Activated gamma-delta T cell treated with Interleukin-2 at 50 U/mL for 16 hours (primary cell): ENCODE results near the gene SRRT.
"Not testable (repeated sequence)": the region's sequence is repeated elsewhere in the genome, so short reads cannot be mapped to it uniquely, and the experiment has no call there.

ENCODE experiments used
- DNase-seq: peaks from one replicate; pipeline ENCODE4 v3.0.0-alpha.2; 2020

Gene SRRT

DNA sequence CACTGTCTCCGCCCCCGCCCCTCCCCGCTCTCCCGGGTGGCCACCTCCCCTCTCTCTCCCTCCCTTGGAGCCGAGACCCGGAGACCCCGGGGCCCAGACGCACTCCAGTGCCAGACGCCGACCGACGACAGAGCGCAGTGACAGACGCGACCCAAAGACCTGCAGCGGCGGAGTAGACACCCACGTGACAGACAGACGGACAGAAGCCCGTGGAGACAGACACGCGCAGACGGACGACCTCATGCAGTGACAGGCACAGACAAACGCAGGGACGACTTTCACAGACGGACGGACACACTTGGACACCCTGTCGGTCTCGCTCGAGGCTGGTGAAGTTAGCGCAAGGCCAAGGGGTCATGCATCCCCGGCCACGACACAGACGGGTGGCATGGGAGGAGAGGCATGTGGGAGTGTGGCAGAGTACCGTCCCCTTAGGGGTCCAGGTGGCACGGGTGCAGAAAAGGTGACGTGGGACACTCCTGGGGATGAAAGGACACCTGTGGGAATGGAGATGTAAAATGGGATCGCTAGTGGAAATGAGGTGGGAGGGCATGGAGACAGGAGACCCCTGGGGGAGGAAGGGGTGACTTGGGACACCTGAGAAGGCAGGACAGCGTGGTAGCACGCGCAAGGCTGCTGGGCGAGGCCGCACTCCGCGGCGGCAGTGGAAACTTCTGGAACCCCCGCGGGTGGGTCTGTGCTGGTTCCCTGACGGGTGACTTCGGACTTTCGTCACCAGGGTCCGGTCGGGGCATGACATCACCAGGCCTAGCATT is 21.2 kb downstream of the SRRT start:
- no peak for DNase-seq

DNA sequence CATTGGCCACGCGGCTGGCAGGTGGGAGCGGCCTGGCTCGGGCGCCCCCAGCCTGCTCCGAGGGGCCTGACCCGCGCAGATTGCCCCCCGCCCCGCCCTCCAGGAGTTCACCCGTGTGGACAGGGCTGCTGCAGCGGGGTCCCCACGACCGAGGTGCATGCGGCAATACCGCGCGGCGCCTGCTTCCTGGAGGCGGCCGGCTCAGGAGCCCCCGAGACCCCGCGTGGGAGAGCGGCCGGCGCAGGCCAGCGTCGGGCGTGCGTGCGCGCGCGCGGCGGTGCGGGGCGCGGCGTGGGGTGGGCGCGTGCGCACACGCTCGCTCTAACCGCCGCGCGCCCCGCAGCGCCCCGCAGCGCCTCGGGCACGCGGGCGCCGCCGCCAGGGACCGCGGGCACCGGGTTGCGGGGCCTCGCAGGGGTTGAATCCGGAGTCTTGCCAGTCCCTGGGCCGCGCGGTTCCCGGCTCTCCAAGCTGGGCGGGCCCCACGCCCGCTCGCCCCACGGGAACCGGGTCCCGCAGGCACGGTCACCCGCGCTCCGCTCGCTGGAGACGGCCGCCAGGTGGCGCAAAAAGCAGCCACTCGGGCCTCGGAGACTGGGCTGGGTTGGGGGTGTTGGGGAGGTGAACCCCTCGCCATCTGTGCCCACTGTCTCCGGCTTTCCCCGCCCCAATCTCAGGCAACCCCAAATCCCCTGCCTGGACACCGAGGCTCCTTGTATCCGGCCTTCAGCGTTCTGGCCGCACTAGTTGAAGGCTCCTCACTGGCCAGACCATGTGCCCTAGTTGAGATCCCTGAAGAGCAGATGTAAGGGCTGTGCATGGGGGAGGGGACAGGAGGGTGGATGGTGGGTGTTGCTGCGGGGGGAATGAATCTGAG is 22.1 kb downstream of the SRRT start:
- DNase-seq = no peak

DNA sequence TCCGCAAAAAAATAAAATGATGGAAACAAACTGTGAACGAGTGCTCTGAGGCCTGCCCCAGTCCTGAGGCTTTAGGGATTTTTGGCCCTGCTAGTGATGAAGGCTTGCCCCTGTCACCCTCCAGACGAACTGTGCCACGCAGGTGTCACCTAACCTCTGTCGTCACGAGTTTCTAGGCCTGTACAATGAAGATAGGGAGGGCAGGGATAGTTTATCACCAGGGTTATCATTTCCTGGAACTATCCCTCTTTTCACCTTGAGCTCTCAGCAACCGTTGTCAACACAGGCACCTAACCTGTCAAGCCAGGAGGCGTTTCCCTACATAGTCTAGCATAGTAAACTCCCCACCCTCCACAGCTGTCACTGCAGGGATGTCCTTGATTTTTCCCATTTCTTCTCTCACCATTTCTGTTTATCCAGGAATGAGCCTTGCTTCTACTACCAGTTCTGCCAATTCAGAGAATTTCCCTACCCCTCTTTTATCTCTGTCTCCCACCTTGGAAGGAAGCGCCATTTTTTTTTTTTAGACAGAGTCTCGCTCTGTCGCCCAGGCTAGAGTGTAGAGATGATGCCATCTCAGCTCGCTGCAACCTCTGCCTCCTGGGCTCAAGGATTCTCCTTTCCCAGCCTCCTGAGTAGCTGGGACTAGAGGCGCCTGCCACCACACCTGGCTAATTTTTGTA is 23.0 kb downstream of the SRRT start:
- DNase-seq = no peak

DNA sequence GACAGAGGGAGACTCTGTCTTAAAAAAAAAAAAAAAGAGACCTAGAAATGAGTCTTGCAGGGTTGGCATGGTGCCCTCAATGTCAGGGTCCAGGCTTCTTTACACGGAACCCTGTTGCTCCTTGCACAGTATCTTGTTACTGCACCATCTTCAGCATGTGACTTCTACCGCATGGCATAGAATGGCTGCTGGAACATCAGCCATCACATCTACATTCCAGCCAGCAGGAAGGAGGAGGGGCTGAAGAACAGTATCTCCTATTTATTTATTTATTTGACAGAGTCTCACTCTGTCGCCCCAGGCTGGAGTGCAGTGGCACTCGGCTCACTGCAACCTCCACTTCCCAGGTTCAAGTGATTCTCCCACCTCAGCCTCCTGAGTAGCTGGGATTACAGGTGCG is 24.5 kb downstream of the SRRT start:
- DNase-seq = no peak

DNA sequence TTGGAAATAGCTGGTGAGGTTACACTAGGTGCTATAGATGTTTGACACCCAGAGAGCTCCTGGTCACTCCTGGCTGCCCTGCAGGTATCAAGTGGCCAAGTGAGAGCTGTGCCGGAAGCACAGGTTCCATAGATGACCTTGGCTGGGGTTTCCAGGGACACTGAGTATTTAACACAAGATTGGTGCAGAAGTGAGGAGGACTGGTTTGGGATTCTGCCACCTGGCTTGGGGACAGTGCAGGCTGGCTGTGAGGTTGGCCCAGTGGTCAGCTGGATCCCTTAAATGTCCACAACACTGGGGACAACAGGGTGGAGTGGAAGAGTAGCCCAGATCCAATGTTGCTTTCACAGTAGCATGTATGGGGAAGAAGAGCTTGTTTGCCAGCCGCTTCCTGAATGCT is 26.1 kb downstream of the SRRT start:
- no peak for DNase-seq

DNA sequence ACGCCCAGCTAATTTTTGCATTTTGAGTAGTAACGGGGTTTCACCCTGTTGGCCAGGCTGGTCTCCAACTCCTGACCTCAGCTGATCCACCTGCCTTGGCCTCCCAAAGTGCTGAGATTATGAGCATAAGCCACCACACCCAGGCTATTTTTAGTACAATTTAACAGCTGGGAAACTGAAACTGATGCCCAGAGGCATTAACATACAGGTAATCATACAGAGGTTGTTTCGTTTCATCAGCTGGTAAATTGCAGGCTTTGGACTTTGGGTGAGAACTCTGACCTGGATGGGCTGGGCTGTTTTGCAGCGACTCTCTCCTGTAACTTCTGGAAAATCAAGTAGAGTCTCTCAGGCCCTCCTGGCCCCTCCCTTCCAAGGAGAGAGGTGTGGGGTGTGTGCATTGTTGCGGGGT is 27.0 kb downstream of the SRRT start:
- DNase-seq = no peak

DNA sequence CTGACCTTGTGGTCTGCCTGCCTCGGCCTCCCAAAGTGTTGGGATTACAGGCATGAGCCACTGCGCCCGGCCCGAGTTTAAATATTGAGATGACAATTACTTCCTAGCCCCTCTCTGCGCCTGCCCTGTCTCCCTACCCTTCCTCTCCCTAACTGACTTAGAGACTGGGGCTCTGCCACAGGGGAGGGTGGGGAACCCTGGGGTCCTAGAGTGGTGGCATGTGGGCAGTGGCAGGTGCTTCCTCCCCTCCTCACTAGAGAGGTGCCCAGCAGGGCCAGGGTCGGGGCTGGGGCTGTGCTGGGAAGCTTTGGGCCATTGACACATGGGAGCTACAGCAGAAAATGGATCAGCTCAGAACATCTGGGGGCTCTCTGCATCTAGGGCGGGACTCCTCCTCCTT is 27.7 kb downstream of the SRRT start:
- DNase-seq = no peak

DNA sequence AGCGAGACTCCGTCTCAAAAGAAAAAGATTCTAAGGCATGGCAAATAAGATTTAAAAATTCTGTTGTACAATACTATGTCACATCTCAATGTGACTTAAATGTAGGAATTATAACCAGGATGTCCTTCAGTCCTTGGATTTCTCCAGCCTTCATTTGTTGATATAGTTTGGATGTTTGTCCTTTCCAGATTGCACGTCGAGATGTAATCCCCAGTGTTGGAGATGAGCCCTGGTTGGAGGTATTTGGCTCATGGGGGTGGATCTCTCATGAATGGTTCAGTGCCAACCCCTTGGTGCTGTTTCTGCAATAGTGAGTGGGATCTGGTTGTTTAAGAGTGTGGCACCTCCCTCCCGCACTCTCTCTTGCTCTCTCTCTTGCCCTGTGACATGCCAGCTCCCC is 33.6 kb downstream of the SRRT start:
- no peak for DNase-seq

DNA sequence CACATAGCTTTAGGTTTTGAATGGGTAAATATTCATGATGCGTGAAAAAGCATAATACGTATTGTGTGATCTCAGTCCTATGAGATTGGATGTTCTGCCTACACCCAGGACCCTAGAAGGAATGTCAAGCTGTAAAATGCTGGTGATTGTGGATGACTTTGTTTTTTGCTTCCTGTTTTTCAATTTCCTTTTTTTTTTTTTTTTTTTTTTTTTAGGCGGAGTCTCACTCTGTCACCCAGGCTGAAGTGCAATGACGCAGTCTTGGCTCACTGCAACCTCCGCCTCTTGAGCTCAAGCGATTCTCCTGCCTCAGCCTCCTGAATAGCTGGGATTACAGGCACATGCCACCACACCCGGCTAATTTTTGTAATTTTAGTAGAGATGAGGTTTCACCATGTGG is 35.5 kb downstream of the SRRT start:
- not testable (repeated sequence) for DNase-seq

DNA sequence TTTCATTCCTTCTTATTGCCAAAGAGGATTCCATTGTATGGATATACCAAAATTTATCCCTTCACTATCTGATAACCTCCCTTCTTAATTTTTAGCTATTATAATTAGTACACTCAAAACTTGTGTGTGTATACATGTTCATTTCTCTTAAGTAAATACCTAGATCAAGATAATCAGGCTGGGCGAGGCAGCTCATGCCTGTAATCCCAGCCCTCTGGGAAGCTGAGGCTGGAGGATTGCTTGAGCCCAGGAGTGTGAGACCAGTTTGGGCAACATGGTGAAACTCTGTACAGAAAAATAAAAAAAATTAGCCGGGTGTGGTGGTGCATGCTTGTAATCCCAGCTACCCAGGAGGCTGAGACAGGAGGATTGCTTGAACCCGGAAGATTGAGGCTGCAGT is 36.6 kb downstream of the SRRT start:
- DNase-seq = no peak

DNA sequence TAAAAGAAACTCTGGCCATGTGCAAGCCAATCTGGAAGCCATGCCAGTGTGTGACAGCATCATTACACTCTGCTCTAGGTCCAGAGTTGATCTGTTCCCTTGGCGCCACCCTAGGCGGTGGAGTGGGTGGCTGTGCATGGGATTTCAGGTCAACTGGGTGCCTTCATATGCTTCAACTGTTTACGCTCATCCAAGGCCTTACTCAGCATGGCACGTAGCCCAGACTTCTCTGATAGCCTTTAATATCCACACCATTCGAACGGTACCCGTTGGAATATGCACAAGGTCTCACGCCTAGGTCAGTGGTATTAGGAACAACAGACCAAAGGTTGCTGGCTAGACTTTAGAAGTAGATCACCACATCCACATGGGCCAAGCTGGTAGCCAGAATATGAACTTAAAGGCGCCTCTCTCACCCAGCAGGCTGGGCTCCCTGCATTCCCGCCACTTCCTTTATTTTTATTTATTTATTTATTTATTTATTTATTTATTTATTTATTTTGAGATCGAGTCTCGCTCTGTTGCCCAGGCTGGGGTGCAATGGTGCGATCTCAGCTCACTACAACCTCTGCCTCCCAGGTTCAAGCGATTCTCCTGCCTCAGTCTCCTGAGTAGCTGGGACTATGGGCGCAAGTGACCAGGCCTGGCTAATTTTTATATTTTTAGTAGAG is 39.4 kb downstream of the SRRT start:
- DNase-seq = no peak

DNA sequence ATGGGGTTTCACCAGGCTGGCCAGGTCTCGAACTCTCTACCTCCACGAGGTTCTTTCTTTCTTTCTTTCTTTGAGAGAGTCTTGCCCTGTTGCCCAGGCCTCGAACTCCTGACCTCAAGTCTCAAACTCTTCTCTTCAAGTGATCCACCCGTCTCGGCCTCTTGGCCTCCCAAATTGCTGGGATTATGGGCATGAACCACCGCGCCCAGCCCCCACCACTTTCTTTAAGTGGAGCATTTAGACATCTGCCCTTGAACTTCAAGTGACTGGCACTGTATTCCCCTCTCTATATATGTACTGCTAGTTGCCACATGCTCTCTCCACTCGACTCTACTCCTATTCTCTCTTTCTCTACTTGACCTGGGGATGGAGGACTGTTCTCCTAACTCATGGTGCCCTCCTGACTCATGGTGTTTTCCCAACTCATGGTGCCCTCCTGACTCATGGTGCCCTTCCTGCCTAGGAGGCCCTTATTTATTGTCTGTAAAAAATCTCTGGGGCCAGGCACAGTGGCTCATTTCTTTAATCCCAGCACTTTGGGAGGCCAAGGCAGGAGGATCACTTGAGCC is 40.1 kb downstream of the SRRT start:
- no peak for DNase-seq

DNA sequence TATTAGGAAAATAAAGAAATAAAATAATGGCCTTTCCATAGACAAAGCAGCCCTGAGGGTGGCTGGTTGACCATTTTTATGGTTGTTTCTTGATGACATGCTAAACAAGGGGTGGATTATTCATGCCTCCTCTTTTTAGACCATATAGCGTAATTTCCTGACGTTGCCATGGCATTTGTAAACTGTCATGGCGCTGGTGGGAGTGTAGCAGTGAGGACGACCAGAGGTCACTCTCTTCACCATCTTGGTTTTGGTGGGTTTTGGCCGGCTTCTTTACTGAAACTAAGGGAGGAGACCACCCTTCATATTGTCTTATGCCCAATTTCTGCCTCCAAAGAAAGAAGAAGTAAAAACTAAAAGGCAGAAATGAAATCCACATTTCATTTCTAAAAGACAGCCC is 44.4 kb downstream of the SRRT start:
- DNase-seq = not testable (repeated sequence)

DNA sequence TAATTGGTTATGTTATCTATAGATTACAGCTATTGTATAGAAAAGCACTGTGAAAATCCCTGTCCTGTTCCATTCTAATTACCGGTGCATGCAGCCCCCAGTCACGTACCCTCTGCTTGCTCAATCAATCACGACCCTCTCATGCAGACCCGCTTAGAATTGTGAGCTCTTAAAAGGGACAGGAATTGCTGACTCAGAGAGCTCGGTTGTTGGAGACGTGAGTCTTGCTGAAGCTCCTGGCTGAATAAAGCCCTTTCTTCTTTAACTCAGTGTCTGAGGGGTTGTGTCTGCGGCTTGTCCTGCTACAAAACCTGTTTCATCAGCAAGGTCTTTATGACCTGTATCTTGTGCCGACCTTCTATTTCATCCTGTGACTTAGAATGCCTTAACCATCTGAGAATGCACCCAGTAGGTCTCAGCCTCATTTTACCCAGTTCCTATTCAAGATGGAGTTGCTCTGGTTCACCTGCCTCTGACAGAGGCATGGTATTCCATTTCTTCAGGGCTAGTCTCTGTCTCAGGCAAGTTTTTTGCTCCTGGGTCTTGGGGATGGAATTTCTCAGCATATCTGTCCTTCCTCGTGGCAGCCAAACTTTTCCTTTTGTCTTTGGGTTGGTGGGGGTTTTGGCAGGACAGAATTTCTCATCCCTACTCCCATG is 45.0 kb downstream of the SRRT start:
- not testable (repeated sequence) for DNase-seq

DNA sequence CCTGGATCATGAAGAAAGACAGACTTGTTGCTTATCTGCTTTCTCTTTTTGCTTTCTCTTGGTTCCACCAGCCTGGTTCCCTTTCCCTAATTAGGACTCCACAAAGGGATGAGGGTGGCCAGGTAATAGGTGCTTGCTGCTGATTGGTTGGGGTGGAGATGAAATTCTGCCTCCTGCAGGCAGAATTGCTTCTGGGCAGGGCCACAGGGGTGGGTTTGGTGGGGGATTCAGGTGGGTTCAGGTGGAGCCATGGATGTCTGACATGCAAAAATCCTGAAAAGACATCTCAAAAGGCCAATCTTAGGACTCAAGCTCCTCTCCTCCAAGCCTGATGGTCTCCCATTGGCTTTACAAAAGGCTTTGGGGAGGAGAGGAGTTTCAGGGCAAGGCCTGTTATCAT is 46.1 kb downstream of the SRRT start:
- DNase-seq = no peak

DNA sequence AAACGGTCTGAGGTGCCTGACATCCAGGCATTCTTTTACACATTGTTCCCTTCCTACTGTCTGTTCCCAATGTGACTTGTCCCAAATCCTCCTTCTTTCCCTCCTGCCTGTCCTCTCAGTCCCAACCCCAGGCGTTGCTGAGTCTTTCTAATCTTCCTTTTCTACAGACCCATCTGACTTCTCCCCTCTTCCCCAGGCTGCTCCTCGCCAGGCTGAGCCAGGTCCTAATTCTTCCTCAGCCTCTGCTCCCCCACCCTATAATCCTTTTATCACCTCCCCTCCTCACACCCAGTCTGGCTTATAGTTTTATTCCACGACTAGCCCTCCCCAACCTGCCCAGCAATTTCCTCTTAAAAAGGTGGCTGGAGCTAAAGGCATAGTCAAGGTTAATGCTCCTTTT is 48.7 kb downstream of the SRRT start:
- DNase-seq = not testable (repeated sequence)

DNA sequence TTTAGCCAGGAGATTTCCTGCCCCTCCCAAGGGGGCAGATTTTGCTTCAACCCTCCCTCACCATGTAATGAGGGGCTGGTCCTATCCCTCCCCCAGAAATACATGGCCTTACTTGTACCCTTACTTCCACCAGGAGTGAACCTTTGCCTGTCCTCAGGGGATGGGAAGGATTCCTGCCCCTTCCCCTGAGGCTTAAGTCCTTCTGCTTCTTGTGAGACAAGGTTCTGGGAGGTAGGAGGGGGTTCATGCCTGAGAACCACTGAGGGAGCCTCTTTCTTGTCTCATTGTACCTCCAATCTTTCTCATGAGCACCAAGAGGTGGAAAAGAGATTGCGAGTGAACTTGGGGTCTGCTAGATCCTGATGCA is 54.9 kb downstream of the SRRT start:
- DNase-seq = no peak

DNA sequence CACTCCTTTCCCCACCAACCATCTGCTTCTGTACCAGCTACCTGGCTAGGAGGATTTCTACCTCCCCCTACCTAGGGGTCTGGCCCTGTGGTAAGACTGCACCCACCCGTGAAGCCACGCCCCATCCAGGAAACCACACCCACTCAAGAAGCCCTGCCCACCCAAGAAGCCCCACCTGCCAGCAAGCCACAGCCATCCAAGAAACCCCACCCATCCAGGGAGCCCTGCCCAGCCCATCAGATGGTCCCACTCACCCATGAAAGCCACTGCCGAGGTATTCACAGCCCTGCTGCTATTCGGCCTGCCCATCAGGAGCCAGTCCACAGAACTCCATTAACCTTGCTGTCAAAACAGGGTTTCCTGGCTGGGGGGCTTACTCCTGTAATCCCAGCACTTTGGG is 58.8 kb downstream of the SRRT start:
- no peak for DNase-seq

DNA sequence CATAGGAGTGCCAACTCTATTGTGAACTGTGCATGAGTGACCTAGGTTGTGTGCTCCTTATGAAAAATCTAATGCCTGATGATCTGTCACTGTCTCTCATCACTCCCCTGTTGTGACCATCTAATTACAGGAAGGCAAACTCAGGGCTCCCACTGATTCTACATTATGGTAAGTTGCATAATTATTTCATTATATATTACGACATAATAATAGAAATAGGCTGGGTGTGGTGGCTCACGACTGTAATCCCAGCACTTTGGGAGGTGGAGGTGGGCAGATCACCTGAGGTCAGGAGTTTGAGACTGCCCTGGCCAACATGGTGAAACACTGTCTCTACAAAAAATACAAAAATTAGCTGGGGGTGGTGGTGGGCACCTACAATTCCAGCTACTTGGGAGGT is 60.5 kb downstream of the SRRT start:
- not testable (repeated sequence) for DNase-seq

DNA sequence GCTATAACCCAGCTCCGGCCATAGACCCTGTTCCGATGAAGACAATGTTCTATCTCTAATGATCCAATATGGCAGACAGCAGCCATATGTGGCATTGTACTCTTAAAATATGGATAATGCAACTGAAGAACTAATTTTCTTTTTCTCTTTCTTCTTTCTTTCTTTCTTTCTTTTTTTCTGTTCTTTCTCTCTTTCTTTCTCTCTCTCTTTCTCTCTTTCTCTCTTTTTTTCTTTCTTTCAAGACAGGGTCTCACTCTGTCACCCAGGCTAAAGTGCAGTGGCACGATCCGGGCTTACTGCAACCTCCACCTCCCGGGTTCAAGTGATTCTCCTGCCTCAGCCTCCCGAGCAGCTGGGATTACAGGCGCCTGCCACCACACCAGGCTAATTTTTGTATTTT is 61.3 kb downstream of the SRRT start:
- not testable (repeated sequence) for DNase-seq
